Hepatocyte (in vitro differentiated cells): ENCODE results near the gene KCNK15.

ENCODE experiments used
- EZH2 ChIP-seq: fragments of 200-600 bp; sonication (generic); IDR thresholded peaks from 2 replicates; pipeline ENCODE4 v1.6.1; 2016; ENCODE audit warnings: antibody characterized with exemption, mild to moderate bottlenecking, borderline replicate concordance
- EZH2phosphoT487 ChIP-seq: fragments of 200-600 bp; sonication (generic); IDR thresholded peaks from one replicate; pipeline ENCODE4 v1.6.1; 2018; ENCODE audit warnings: antibody characterized with exemption, mild to moderate bottlenecking, low read depth, moderate library complexity; ENCODE audit not compliant: unreplicated experiment, severe bottlenecking
- TF ChIP-seq, protein P1 (sequence below): fragments of 200-600 bp; sonication (generic); IDR thresholded peaks from 2 replicates; pipeline ENCODE4 v1.5.1; 2016; ENCODE audit warnings: antibody characterized with exemption, mild to moderate bottlenecking; ENCODE audit not compliant: poor library complexity

DNA sequence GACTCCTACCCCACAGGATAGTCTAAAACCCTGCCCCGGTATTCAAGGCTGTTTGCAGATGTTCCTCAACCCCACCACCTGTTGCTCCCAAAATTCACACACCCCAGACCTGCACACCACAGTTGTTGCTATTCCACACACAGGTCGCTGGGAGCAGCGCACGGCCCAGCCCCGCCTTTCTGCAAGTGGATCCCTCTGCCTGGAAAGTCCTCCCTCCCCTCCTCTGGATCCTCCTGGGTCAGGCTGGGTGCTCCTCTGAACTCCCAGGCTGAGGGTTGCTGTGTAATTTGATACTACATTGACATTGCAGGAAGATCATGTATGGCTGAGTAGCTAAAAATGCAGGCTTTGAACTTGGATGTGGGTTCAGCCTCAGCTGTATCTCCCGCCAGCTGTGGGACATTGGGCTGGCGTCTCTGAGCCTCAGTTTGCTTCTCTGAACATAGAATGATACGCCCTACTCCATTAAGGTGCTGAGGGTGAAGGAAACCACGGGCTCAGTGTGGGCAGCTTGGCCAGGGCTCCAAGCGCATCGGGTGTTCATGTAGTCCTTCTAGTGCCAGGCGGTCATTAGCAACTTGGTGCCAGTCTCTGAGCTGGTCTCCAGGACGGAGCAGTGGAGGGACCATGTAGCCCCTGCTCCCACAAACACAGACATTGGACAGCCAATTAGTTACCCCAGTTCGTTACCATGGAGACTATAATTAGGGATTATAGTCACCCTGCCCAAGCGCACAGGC is 44.4 kb upstream of the KCNK15 start:
- TF ChIP-seq, protein P1, sequence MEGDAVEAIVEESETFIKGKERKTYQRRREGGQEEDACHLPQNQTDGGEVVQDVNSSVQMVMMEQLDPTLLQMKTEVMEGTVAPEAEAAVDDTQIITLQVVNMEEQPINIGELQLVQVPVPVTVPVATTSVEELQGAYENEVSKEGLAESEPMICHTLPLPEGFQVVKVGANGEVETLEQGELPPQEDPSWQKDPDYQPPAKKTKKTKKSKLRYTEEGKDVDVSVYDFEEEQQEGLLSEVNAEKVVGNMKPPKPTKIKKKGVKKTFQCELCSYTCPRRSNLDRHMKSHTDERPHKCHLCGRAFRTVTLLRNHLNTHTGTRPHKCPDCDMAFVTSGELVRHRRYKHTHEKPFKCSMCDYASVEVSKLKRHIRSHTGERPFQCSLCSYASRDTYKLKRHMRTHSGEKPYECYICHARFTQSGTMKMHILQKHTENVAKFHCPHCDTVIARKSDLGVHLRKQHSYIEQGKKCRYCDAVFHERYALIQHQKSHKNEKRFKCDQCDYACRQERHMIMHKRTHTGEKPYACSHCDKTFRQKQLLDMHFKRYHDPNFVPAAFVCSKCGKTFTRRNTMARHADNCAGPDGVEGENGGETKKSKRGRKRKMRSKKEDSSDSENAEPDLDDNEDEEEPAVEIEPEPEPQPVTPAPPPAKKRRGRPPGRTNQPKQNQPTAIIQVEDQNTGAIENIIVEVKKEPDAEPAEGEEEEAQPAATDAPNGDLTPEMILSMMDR, result no peak
- TF ChIP-seq EZH2 (no peak), EZH2phosphoT487 (no peak)
